ENCODE measurements around the gene ADIG.

Gene ADIG

GRCh38 chr20:38537176-38537575 is 43.8 kb upstream of the ADIG start:
- Histone ChIP-seq H3K4me3 (ENCODE audit: insufficient read depth, low read length, poor library complexity, severe bottlenecking) (no peak overlapping the region), H4K20me1 (ENCODE audit: low read depth, low read length) (no peaks in the 10 kb centered on the region), H3K9ac (ENCODE audit: low read length) (no peak overlapping the region), H3K27me3 (ENCODE audit: low read length) (no peaks in the 10 kb centered on the region), H3F3A (ENCODE audit: insufficient read depth) (no peaks in the 10 kb centered on the region), H3K9me3 (ENCODE audit: insufficient read depth, low read length) (no peaks in the 10 kb centered on the region), H3K36me3 (ENCODE audit: low read length) (peaks cover 21% of the 10 kb centered on the region; the same call in 1 of the 2 replicates), H3K4me2 (ENCODE audit: low read depth, low read length, poor library complexity, severe bottlenecking) (no peak overlapping the region), H2AFZ (ENCODE audit: low read depth, low read length, severe bottlenecking) (no peak overlapping the region), H3K9me2 (replicated peaks; ENCODE audit: insufficient read depth, low read length) (no peaks in the 10 kb centered on the region), H3K27ac (ENCODE audit: low read depth, low read length) (no peak overlapping the region), H3K79me2 (ENCODE audit: insufficient read depth, low read length) (no peaks in the 10 kb centered on the region)
- TF ChIP-seq EZH2phosphoT487 (conservative IDR thresholded peaks at IDR 0.05; ENCODE audit: low read length), result no peak

DNA sequence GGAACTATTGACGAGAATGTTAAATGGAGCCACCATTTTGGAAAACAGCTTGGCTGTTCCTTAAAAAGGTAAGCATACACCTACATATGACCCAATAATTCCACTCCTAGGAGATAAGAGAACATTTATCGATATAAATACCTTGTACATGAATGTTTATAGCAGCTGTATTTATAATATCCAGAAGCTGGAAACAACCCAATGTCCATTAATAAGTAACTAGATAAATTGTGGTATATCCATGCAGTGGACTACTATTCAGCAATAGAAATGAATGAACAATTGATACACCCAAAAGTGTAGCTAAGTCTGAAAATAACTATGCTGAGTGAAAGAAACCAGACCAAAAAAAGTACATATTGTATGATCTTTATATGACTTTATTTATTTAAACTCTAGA is 42.2 kb upstream of the ADIG start:
- H3K27ac ChIP-seq (ENCODE audit: low read depth, low read length), result no peak overlapping the region
- H3F3A ChIP-seq (ENCODE audit: insufficient read depth), result no peaks in the 10 kb centered on the region

DNA sequence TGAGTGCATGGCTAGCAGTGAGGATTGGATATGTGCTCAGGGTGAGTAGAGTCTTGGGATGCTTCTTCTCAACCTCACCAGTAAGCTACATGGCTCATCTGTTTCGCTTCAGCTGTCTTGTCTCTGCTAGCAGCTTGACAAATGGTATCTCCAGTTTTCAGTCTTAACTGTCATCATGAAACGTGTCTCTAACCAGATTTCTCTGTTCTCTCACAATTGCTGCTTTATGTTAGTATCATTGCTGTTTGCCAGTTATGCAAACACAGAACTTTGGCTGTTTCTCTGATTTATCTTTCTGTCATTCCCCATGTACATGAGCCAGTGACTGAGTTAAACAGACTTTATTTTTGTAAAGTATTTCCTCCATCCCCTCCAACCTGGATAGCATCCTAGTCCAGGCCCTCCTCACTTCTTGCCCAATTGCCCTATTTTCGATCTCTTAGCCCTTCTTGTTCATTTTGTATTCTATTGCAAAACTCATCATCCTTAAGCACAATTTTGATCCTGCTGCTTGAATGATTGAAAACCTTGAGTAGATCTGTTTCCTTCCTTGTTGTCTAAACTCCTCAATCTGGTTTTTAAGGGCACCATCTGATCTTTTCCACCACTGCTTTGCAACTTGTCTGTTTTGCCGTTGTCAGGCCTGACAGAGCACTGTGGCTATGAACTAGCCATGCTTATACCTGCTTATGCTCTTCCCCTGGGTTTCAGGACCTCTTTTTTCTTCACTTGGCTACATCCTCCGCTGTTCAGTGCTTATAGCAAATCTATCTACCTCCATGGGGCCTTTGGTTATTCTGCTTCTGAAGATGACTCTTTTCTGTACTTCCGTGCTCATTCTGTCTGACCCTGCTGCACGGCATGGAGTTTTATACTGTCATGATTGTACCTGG is 37.7 kb upstream of the ADIG start:
- H2AFZ ChIP-seq (ENCODE audit: low read depth, low read length, severe bottlenecking), result no peak overlapping the region
- H4K20me1 ChIP-seq (ENCODE audit: low read depth, low read length), result no peaks in the 10 kb centered on the region
- H3K9me2 ChIP-seq (replicated peaks; ENCODE audit: insufficient read depth, low read length), result no peaks in the 10 kb centered on the region
- no peaks in the 10 kb centered on the region for H3K9me3 ChIP-seq (ENCODE audit: insufficient read depth, low read length)
- H3K27me3 ChIP-seq (ENCODE audit: low read length), result no peaks in the 10 kb centered on the region
- H3K79me2 ChIP-seq (ENCODE audit: insufficient read depth, low read length), result no peaks in the 10 kb centered on the region
- H3K4me2 ChIP-seq (ENCODE audit: low read depth, low read length, poor library complexity, severe bottlenecking), result no peak overlapping the region
- H3K9ac ChIP-seq (ENCODE audit: low read length), result no peak overlapping the region
- H3K4me3 ChIP-seq (ENCODE audit: insufficient read depth, low read length, poor library complexity, severe bottlenecking), result no peak overlapping the region
- H3K27ac ChIP-seq (ENCODE audit: low read depth, low read length), result no peak overlapping the region
- H3F3A ChIP-seq (ENCODE audit: insufficient read depth), result no peaks in the 10 kb centered on the region
- H3K36me3 ChIP-seq (ENCODE audit: low read length), result peaks cover 12% of the 10 kb centered on the region; the same call in 1 of the 2 replicates
- no peak for TF ChIP-seq EZH2phosphoT487 (conservative IDR thresholded peaks at IDR 0.05; ENCODE audit: low read length)
- TF ChIP-seq, protein P1, sequence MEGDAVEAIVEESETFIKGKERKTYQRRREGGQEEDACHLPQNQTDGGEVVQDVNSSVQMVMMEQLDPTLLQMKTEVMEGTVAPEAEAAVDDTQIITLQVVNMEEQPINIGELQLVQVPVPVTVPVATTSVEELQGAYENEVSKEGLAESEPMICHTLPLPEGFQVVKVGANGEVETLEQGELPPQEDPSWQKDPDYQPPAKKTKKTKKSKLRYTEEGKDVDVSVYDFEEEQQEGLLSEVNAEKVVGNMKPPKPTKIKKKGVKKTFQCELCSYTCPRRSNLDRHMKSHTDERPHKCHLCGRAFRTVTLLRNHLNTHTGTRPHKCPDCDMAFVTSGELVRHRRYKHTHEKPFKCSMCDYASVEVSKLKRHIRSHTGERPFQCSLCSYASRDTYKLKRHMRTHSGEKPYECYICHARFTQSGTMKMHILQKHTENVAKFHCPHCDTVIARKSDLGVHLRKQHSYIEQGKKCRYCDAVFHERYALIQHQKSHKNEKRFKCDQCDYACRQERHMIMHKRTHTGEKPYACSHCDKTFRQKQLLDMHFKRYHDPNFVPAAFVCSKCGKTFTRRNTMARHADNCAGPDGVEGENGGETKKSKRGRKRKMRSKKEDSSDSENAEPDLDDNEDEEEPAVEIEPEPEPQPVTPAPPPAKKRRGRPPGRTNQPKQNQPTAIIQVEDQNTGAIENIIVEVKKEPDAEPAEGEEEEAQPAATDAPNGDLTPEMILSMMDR (IDR thresholded peaks at IDR 0.05; ENCODE audit: insufficient read depth, low read length, poor library complexity, severe bottlenecking), result no peak

More for the DNA sequence above, 42.2 kb upstream of the ADIG start:
- H3K27me3 ChIP-seq (ENCODE audit: low read length), result no peaks in the 10 kb centered on the region
- H3K9me3 ChIP-seq (ENCODE audit: insufficient read depth, low read length), result no peaks in the 10 kb centered on the region
- H3K9me2 ChIP-seq (replicated peaks; ENCODE audit: insufficient read depth, low read length), result no peaks in the 10 kb centered on the region
- peaks cover 12% of the 10 kb centered on the region; the same call in 1 of the 2 replicates for H3K36me3 ChIP-seq (ENCODE audit: low read length)
- no peak overlapping the region for H3K4me3 ChIP-seq (ENCODE audit: insufficient read depth, low read length, poor library complexity, severe bottlenecking)
- H4K20me1 ChIP-seq (ENCODE audit: low read depth, low read length), result no peaks in the 10 kb centered on the region
- no peak overlapping the region for H3K9ac ChIP-seq (ENCODE audit: low read length)
- no peak overlapping the region for H2AFZ ChIP-seq (ENCODE audit: low read depth, low read length, severe bottlenecking)
- TF ChIP-seq EZH2phosphoT487 (conservative IDR thresholded peaks at IDR 0.05; ENCODE audit: low read length), result no peak
- TF ChIP-seq, protein P1 (IDR thresholded peaks at IDR 0.05; ENCODE audit: insufficient read depth, low read length, poor library complexity, severe bottlenecking), result no peak
- no peak overlapping the region for H3K4me2 ChIP-seq (ENCODE audit: low read depth, low read length, poor library complexity, severe bottlenecking)
- H3K79me2 ChIP-seq (ENCODE audit: insufficient read depth, low read length), result no peaks in the 10 kb centered on the region

DNA sequence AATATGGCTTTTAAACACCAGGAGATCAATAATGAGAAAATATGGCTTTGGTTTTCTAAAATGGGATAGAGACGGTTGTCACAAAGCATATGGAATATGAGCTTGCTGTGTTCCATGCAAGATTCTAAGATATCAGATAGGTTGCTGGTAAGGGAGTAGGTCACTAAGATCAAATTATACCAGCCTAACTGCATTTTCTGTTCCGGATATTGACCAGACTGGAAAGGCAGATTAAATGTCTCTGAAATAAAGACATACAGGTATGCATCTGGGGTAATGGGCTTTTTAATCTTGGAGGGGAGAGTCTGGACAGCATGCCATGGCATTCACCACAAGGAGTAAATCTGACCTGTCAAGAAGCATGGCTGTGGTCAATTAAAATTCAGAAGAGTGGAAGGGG is 35.2 kb upstream of the ADIG start:
- Histone ChIP-seq H3F3A (ENCODE audit: insufficient read depth) (no peaks in the 10 kb centered on the region), H3K36me3 (ENCODE audit: low read length) (peaks cover 19% of the 10 kb centered on the region; the same call in 1 of the 2 replicates), H4K20me1 (ENCODE audit: low read depth, low read length) (no peaks in the 10 kb centered on the region), H3K9ac (ENCODE audit: low read length) (no peak overlapping the region), H3K9me3 (ENCODE audit: insufficient read depth, low read length) (no peaks in the 10 kb centered on the region), H2AFZ (ENCODE audit: low read depth, low read length, severe bottlenecking) (no peak overlapping the region), H3K27me3 (ENCODE audit: low read length) (no peaks in the 10 kb centered on the region), H3K79me2 (ENCODE audit: insufficient read depth, low read length) (no peaks in the 10 kb centered on the region), H3K27ac (ENCODE audit: low read depth, low read length) (no peak overlapping the region), H3K9me2 (replicated peaks; ENCODE audit: insufficient read depth, low read length) (no peaks in the 10 kb centered on the region), H3K4me2 (ENCODE audit: low read depth, low read length, poor library complexity, severe bottlenecking) (no peak overlapping the region), H3K4me3 (ENCODE audit: insufficient read depth, low read length, poor library complexity, severe bottlenecking) (no peak overlapping the region)
- TF ChIP-seq, protein P1 (IDR thresholded peaks at IDR 0.05; ENCODE audit: insufficient read depth, low read length, poor library complexity, severe bottlenecking), result no peak
- TF ChIP-seq EZH2phosphoT487 (conservative IDR thresholded peaks at IDR 0.05; ENCODE audit: low read length), result no peak

Data from SU-DHL-6 (cell line).